HG02798 (cell line): ENCODE measurements around the gene DNAJC30.
A peak's percentile ranks its signal among the peaks of the same experiment; 100 is the strongest.
"Not testable (repeated sequence)": the region's sequence is repeated elsewhere in the genome, so short reads cannot be mapped to it uniquely, and the experiment has no call there.

ENCODE experiments used
- ATAC-seq: cut with Tn5 transposase; IDR thresholded peaks from one replicate; pipeline ENCODE4 v1.9.1; 2021; ENCODE audit warnings: mild to moderate bottlenecking; ENCODE audit not compliant: unreplicated experiment, poor library complexity

Gene DNAJC30

GRCh38 chr7:73683056-73683787, at the start of gene DNAJC30, which contains the start of gene BUD23:
Gene DNAJC30 (minus strand): TSS chr7:73683453. CDS start chr7:73683423, 30 bp downstream.
Gene BUD23 (plus strand): TSS chr7:73683597. CDS start chr7:73683626, 29 bp downstream.
- peak; percentile 92 for ATAC-seq

GRCh38 chr7:73732397-73732796, 49.1 kb upstream of the DNAJC30 start:
- no peak for ATAC-seq

- ATAC-seq, result no peak
Measured at GRCh38 chr7:73730485-73730884, 47.2 kb upstream of the DNAJC30 start.

GRCh38 chr7:73728551-73728950, 45.3 kb upstream of the DNAJC30 start:
- ATAC-seq, result no peak

- ATAC-seq, result no peak
Measured at GRCh38 chr7:73727952-73728351, 44.7 kb upstream of the DNAJC30 start.

GRCh38 chr7:73726083-73726466, 42.8 kb upstream of the DNAJC30 start:
- ATAC-seq, result peak; percentile 16

GRCh38 chr7:73723813-73724212, 40.6 kb upstream of the DNAJC30 start:
- ATAC-seq, result no peak

- ATAC-seq, result no peak
Measured at GRCh38 chr7:73722785-73723184, 39.5 kb upstream of the DNAJC30 start.

GRCh38 chr7:73722182-73722581, 38.9 kb upstream of the DNAJC30 start:
- not testable (repeated sequence) for ATAC-seq

GRCh38 chr7:73721377-73721817, 38.1 kb upstream of the DNAJC30 start:
- ATAC-seq, result no peak

GRCh38 chr7:73720443-73720842, 37.2 kb upstream of the DNAJC30 start:
- ATAC-seq, result not testable (repeated sequence)

- ATAC-seq, result no peak
Measured at GRCh38 chr7:73719806-73720169, 36.5 kb upstream of the DNAJC30 start.

- ATAC-seq, result peak; percentile 82
Measured at GRCh38 chr7:73718905-73719805, 35.9 kb upstream of the DNAJC30 start, which contains the start of gene STX1A. Gene STX1A (minus strand): TSS chr7:73719669. CDS start chr7:73719631, 38 bp downstream.

GRCh38 chr7:73718438-73718881, 35.2 kb upstream of the DNAJC30 start:
- no peak for ATAC-seq

- ATAC-seq, result no peak
Measured at GRCh38 chr7:73717991-73718405, 34.7 kb upstream of the DNAJC30 start.

- no peak for ATAC-seq
Measured at GRCh38 chr7:73717025-73717807, 34.0 kb upstream of the DNAJC30 start.

GRCh38 chr7:73716318-73716890, 33.2 kb upstream of the DNAJC30 start:
- no peak for ATAC-seq

GRCh38 chr7:73715648-73716317, 32.5 kb upstream of the DNAJC30 start:
- no peak for ATAC-seq

- not testable (repeated sequence) for ATAC-seq
Measured at GRCh38 chr7:73713319-73713718, 30.1 kb upstream of the DNAJC30 start.
